HepG2 (cell line): ENCODE measurements around the gene ITGA6. TPM values are rescaled to one million over a fixed set of nuclear protein-coding genes. Genes with fewer than 3 reads are reported as not detected.
A peak's percentile ranks its signal among the peaks of the same experiment; 100 is the strongest.

Experiments
- ATAC-seq: fragments of 200-7000 bp; cut with Tn5 transposase; 3 replicates; pipeline ENCODE4 v1.9.1; 2020; ENCODE audit warnings: mild to moderate bottlenecking, moderate library complexity
- BruUV-seq: library from RNA; stranded (reverse); fragments of 400-500 nt; replicated peaks from 2 replicates; lab custom pipeline; 2021; lab: Mats Ljungman, UMichigan
- CTCF ChIA-PET: fragments of 300-600 bp; formaldehyde crosslinking; extraction: SDS; loops from one replicate; lab custom pipeline; 2021; ENCODE audit warnings: low total read pairs, inconsistent platforms, low intra/inter-chr PET ratio; lab: Yijun Ruan, JAX
- POLR2A ChIA-PET: fragments of 350-600 bp; sonication (Branson Sonifier 250); formaldehyde crosslinking; loops from one replicate; lab custom pipeline; 2020; ENCODE audit warnings: antibody characterized with exemption, inconsistent platforms; lab: Yijun Ruan, JAX
- DNase-seq: peaks from one replicate; pipeline ENCODE4 v3.0.0-alpha.2; 2015; ENCODE audit warnings: low spot score
- FAIRE-seq: peaks from 3 replicates; lab custom pipeline; 2011; peaks lifted over from hg19 to GRCh38; lab: Jason Lieb, UNC
- H2AFZ ChIP-seq: one replicate; pipeline ENCODE4 v1.6.1; 2011; ENCODE audit warnings: low read length, inconsistent platforms
- H3K27ac ChIP-seq: fragments of 300-600 bp; 3 replicates; pipeline ENCODE4 v1.8.0; 2011; ENCODE audit warnings: mixed run types, mild to moderate bottlenecking, mixed read lengths, low read length, inconsistent platforms; ENCODE audit not compliant: insufficient read depth; ENCODE audit errors: extremely low read length
- H3K27me3 ChIP-seq, 2 experiments: fragments of 200-600 bp in 1 of 2; 2 replicates in 1 of 2; 3 replicates in 1 of 2; pipeline versions ENCODE4 v1.6.0 to v1.8.0; 2011; ENCODE audit warnings: low read length in 2 of 2, mild to moderate bottlenecking in 2 of 2, moderate library complexity in 2 of 2, inconsistent platforms in 1 of 2; ENCODE audit not compliant: insufficient read depth in 2 of 2, control insufficient read depth in 1 of 2
- H3K36me3 ChIP-seq, 2 experiments: fragments of 200-600 bp in 1 of 2; replicated peaks in 1 of 2; 2 replicates in 1 of 2; 3 replicates in 1 of 2; pipeline versions ENCODE4 v1.5.1 to v1.8.0; 2011; ENCODE audit warnings: low read length in 2 of 2, inconsistent platforms in 1 of 2; ENCODE audit not compliant: insufficient read depth in 2 of 2, control insufficient read depth in 1 of 2
- H3K4me1 ChIP-seq: 2 replicates; pipeline ENCODE4 v1.5.1; 2012; ENCODE audit warnings: low read length, inconsistent platforms; ENCODE audit not compliant: insufficient read depth
- H3K4me2 ChIP-seq: 2 replicates; pipeline ENCODE4 v1.6.0; 2011; ENCODE audit warnings: low read depth, low read length, inconsistent platforms
- H3K4me3 ChIP-seq, 3 experiments: fragments of 200-600 bp in 1 of 3; sonication (generic), shearing (Covaris generic) in 1 of 3; replicated peaks in 1 of 3; 2 replicates each; pipeline ENCODE4 v1.5.1; 2011 to 2016; ENCODE audit warnings: low read length in 3 of 3, inconsistent platforms in 2 of 3, low read depth in 2 of 3, mild to moderate bottlenecking in 2 of 3, control low read depth in 1 of 3, mixed read lengths in 1 of 3; ENCODE audit not compliant: insufficient read depth in 1 of 3
- H3K79me2 ChIP-seq: one replicate; pipeline ENCODE4 v1.6.1; 2011; ENCODE audit warnings: low read length, inconsistent platforms; ENCODE audit not compliant: insufficient read depth
- H3K9ac ChIP-seq: 2 replicates; pipeline ENCODE4 v1.6.0; 2011; ENCODE audit warnings: mild to moderate bottlenecking, low read depth, low read length, inconsistent platforms; ENCODE audit not compliant: insufficient read depth
- H3K9me3 ChIP-seq: 2 replicates; pipeline ENCODE4 v1.5.1; 2012; ENCODE audit warnings: mild to moderate bottlenecking, low read length
- H4K20me1 ChIP-seq: 2 replicates; pipeline ENCODE4 v1.6.0; 2011; ENCODE audit warnings: inconsistent platforms, mild to moderate bottlenecking, low read length, moderate library complexity; ENCODE audit not compliant: insufficient read depth
- CHD2 ChIP-seq: IDR thresholded peaks from 2 replicates; pipeline ENCODE4 v1.6.1; 2011; ENCODE audit warnings: low read depth, low read length, improper control_type of control experiment
- MAFF ChIP-seq: IDR thresholded peaks from 2 replicates; pipeline ENCODE4 v1.6.1; 2011; ENCODE audit warnings: low read depth, low read length, improper control_type of control experiment
- MAFK ChIP-seq, 2 experiments: IDR thresholded peaks in 1 of 2; conservative IDR thresholded peaks in 1 of 2; 2 replicates each; pipeline ENCODE4 v1.6.1; 2011; ENCODE audit warnings: improper control_type of control experiment in 2 of 2, low read length in 2 of 2
- WGBS: methylation state at CpG from one replicate; pipeline ENCODE4 v1.1.6; 2017; ENCODE audit warnings: low lambda C conversion rate; 5-methylcytosine and 5-hydroxymethylcytosine counted together
- in situ Hi-C: cut with HindIII; loops from 2 replicates; pipeline ENCODE4 v1.10.0; 2017; ENCODE audit warnings: low pct_unique_long_range_greater_than_20kb; ENCODE audit not compliant: extremely low pct_ligation_motif_present
- intact Hi-C: fragments of 100-400 bp; cut with micrococcal nuclease; formaldehyde crosslinking; loops from one replicate; pipeline ENCODE4 v1.10.0; 2022; ENCODE audit not compliant: unreplicated experiment
- polyA plus RNA-seq, 8 experiments: library from polyadenylated mRNA; depleted of rRNA in 3 of 8; stranded (reverse) in 7 of 8; unstranded in 1 of 8; fragments of >200 nt; fragmentation: Illumina TruSeq in 4 of 8; extraction: Trizol in 4 of 8; gene quantifications; 2 replicates each; pipeline versions ENCODE4 v1.2.1 to v1.2.3, GENCODE V29; 2011 to 2016; ENCODE audit warnings: low read depth in 4 of 8, missing spikeins in 1 of 8, mixed read lengths in 1 of 8; ENCODE audit not compliant: insufficient read depth in 1 of 8
- total RNA-seq, 5 experiments: library from RNA; depleted of rRNA; stranded (reverse); fragments of >200 nt; fragmentation: Illumina TruSeq; extraction: Trizol; gene quantifications; 2 replicates each; pipeline ENCODE4 v1.2.3, GENCODE V29; 2016; ENCODE audit warnings: low read depth in 1 of 5
- TF ChIP-seq, protein P1 (sequence below): sonication (generic); formaldehyde crosslinking; IDR thresholded peaks from 2 replicates; pipeline ENCODE4 v1.5.1; 2020; ENCODE audit warnings: mild to moderate bottlenecking, missing genetic modification reagents, borderline replicate concordance
- TF ChIP-seq, protein P2 (sequence below): sonication (generic); formaldehyde crosslinking; IDR thresholded peaks from 2 replicates; pipeline ENCODE4 v1.8.0; 2022; ENCODE audit warnings: low read depth, missing genetic modification reagents

The ITGA6 gene
- total and polyA plus RNA-seq, 2 of the 13 experiments (the other 11 are each of a cell fraction or from before 2014, with no cell fraction given), result 24.0 to 92.5 TPM

DNA sequence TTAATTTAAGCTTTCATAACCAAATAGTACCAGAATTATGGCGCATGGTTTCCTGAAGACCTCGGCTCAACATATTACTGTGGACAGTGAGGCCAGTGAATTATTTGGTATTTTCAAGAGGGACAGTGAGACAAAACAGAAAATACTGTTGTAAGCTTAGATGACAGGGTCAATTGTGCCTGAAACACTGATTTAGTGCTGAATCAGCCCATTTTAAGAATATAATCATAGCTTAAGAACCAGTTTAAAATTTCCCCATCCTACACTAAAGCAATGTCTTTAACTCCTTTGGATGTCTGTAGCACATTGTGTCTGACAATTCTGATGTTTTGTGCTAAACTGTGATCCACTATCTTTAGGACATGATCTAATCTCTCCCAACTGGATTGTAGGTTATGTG, 4.6 kb downstream of the ITGA6 start:
- H3K27me3 ChIP-seq, result no peaks in the 10 kb centered on the region
- no peak for ATAC-seq
- in situ Hi-C loops, result no loop called here
- no peak for FAIRE-seq
- peaks cover 86% of the 10 kb centered on the region for H3K79me2 ChIP-seq
- H3K4me1 ChIP-seq, result peaks cover 75% of the 10 kb centered on the region
- TF ChIP-seq MAFK (conservative IDR thresholded peaks at IDR 0.05 in 1 of 2, IDR thresholded peaks at IDR 0.05 in 1 of 2; ENCODE audit: low read length in 2 of 2) (peak; percentile 96 to 97), MAFF (peak; percentile 96)
- TF ChIP-seq, protein P1, sequence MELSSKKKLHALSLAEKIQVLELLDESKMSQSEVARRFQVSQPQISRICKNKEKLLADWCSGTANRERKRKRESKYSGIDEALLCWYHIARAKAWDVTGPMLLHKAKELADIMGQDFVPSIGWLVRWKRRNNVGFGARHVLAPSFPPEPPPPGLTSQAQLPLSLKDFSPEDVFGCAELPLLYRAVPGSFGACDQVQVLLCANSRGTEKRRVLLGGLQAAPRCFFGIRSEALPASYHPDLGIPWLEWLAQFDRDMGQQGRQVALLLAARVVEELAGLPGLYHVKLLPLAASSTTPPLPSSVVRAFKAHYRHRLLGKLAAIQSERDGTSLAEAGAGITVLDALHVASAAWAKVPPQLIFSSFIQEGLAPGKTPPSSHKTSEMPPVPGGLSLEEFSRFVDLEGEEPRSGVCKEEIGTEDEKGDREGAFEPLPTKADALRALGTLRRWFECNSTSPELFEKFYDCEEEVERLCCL (CRISPR knock-in tag), result no peak
- POLR2A ChIA-PET, result interaction anchor here (1.4 to 5.2 kb wide), 2 partner anchors 9 to 29 kb away, joined by 4 to 88 read pairs; no protein-coding TSS in a partner anchor
- peaks cover 0 to 3% of the 10 kb centered on the region in 2 experiments; a peak in 2 of 5 replicates for H3K36me3 ChIP-seq
- CTCF ChIA-PET, result no interaction called here
- H3K4me3 ChIP-seq, result no peak overlapping the region
- DNase-seq, result no peak
- no peak overlapping the region for H3K9ac ChIP-seq
- intact Hi-C loops, result no loop called here
- H3K9me3 ChIP-seq, result no peaks in the 10 kb centered on the region
- H3K4me2 ChIP-seq, result no peak overlapping the region
- no peak overlapping the region for H3K27ac ChIP-seq
- no TSS peak for BruUV-seq
- peaks cover 18% of the 10 kb centered on the region for H4K20me1 ChIP-seq
- H2AFZ ChIP-seq, result no peak overlapping the region
- 99% methylated on average over 2 of the region's 2 CpGs for WGBS

DNA sequence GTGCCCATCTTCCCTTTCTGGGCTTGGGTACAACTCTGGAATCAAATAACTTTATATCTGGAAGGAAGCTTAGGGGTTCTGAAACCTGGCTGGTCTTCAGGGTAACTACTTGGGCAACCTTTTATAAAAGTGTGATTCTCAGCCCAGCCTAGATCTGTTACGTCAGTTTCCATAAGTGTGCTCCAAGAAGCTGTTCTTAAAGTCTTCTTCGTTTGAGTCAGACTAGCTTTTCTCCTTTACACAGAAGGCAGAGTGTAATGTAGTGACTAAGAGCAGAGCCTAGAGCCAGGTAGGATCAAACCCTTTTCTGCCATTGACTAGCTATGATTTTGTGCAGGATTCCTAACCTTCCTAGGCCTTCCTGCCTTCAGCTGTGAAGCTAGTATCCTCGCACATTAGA, 5.8 kb downstream of the ITGA6 start:
- peaks cover 0 to 3% of the 10 kb centered on the region in 2 experiments; a peak in 2 of 5 replicates for H3K36me3 ChIP-seq
- H3K27ac ChIP-seq, result no peak overlapping the region
- peaks cover 97% of the 10 kb centered on the region for H3K79me2 ChIP-seq
- H4K20me1 ChIP-seq, result peaks cover 18% of the 10 kb centered on the region
- 94% methylated on average over 3 of the region's 3 CpGs for WGBS
- ATAC-seq, result no peak
- no peak for DNase-seq
- H3K9ac ChIP-seq, result no peak overlapping the region
- no peak for FAIRE-seq
- CTCF ChIA-PET, result no interaction called here
- in situ Hi-C loops, result no loop called here
- no peak overlapping the region for H2AFZ ChIP-seq
- BruUV-seq, result no TSS peak
- no peaks in the 10 kb centered on the region for H3K9me3 ChIP-seq
- H3K27me3 ChIP-seq, result no peaks in the 10 kb centered on the region
- H3K4me1 ChIP-seq, result peaks cover 81% of the 10 kb centered on the region
- no peak overlapping the region for H3K4me3 ChIP-seq
- intact Hi-C loops, result no loop called here
- no peak overlapping the region for H3K4me2 ChIP-seq
- no peak for TF ChIP-seq CHD2
- TF ChIP-seq, protein P2, sequence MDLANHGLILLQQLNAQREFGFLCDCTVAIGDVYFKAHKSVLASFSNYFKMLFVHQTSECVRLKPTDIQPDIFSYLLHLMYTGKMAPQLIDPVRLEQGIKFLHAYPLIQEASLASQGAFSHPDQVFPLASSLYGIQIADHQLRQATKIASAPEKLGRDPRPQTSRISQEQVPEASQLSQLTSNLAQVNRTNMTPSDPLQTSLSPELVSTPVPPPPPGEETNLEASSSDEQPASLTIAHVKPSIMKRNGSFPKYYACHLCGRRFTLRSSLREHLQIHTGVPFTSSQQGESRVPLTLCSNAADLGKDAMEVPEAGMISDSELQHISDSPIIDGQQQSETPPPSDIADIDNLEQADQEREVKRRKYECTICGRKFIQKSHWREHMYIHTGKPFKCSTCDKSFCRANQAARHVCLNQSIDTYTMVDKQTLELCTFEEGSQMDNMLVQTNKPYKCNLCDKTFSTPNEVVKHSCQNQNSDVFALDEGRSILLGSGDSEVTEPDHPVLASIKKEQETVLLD (CRISPR knock-in tag), result no peak
- TF ChIP-seq, all 625 proteins: peak for 0
- POLR2A ChIA-PET, result interaction anchor here (1.0 kb wide), 1 partner anchor 9 kb away, joined by 3 read pairs; no protein-coding TSS in a partner anchor
